ENCODE data around the gene BATF2. TPM values are rescaled to one million over a fixed set of nuclear protein-coding genes. Genes with fewer than 3 reads are reported as not detected.

The BATF2 gene
- total and polyA plus RNA-seq, 9 of the 15 experiments (the other 6 are each of a cell fraction or from before 2014, with no cell fraction given): 1.7 to 8.9 (median 6.4) TPM

- no peak for TF ChIP-seq ZBTB49 (CRISPR knock-in tag; IDR thresholded peaks at IDR 0.05; ENCODE audit: borderline replicate concordance)
- TF ChIP-seq XRCC3 (IDR thresholded peaks at IDR 0.05): no peak
- no peak for TF ChIP-seq ATF6 (CRISPR knock-in tag; IDR thresholded peaks at IDR 0.05)
- TF ChIP-seq LCOR (CRISPR knock-in tag; IDR thresholded peaks at IDR 0.05): no peak
- no peak for TF ChIP-seq SMARCA5 (IDR thresholded peaks at IDR 0.05)
- no peak for TF ChIP-seq NR2C2 (CRISPR knock-in tag; IDR thresholded peaks at IDR 0.05)
- TF ChIP-seq NR2C2 (tag; IDR thresholded peaks at IDR 0.05): peak; percentile 85
- TF ChIP-seq ZBTB7A (IDR thresholded peaks at IDR 0.05; ENCODE audit: borderline replicate concordance, control insufficient read depth, low read depth, low read length): peak; percentile 15; the same call in 1 of the 2 replicates
- TF ChIP-seq RAD21 (CRISPR knock-in tag; conservative IDR thresholded peaks at IDR 0.05 in 1 of 2, IDR thresholded peaks at IDR 0.05 in 1 of 2): peak in 1 of 2 experiments; percentile 17; a peak in 1 of 4 replicates
- peak; percentile 65; the same call in 1 of the 2 replicates for TF ChIP-seq OTX1 (CRISPR knock-in tag; IDR thresholded peaks at IDR 0.05)
- TF ChIP-seq L3MBTL2 (IDR thresholded peaks at IDR 0.05): peak; percentile 33; the same call in 1 of the 2 replicates
- TF ChIP-seq ZBTB40 (IDR thresholded peaks at IDR 0.05): peak; percentile 75
- TF ChIP-seq ZBTB40 (CRISPR knock-in tag; IDR thresholded peaks at IDR 0.05): no peak
- no peak for TF ChIP-seq XRCC5 (IDR thresholded peaks at IDR 0.05; ENCODE audit: low read depth, low read length)
Observed at GRCh38 chr11:64990222-64990923, 6.4 kb downstream of the BATF2 start (continued).
